K562 (cell line): Measurements from ENCODE around the gene STIM1. TPM values are rescaled to one million over a fixed set of nuclear protein-coding genes. Genes with fewer than 3 reads are reported as not detected.

Experiments
- AFF4 ChIP-seq: sonication (generic); formaldehyde crosslinking; IDR thresholded peaks from 2 replicates; pipeline ENCODE4 v1.8.0; 2023; ENCODE audit warnings: mild to moderate bottlenecking, missing genetic modification reagents
- ARNT ChIP-seq, 2 experiments: fragments of 450-650 bp; IDR thresholded peaks; 2 replicates each; pipeline ENCODE4 v1.6.1; 2016; ENCODE audit warnings: mild to moderate bottlenecking in 1 of 2
- CCNT2 ChIP-seq: IDR thresholded peaks from 2 replicates; pipeline ENCODE4 v1.6.1; 2011; ENCODE audit warnings: borderline replicate concordance, low read depth, mild to moderate bottlenecking, moderate library complexity, mixed read lengths, low read length; ENCODE audit not compliant: insufficient read length; ENCODE audit errors: extremely low read depth
- DACH1 ChIP-seq: fragments of 450-650 bp; IDR thresholded peaks from 2 replicates; pipeline ENCODE4 v1.6.1; 2018; ENCODE audit not compliant: partially characterized antibody
- E2F3 ChIP-seq: fragments of 250-450 bp; sonication (Bioruptor Pico); IDR thresholded peaks from 2 replicates; pipeline ENCODE4 v1.4.0; 2020; ENCODE audit warnings: mild to moderate bottlenecking
- FOXJ2 ChIP-seq: fragments of 200-800 bp; sonication (Bioruptor generic); IDR thresholded peaks from 2 replicates; pipeline ENCODE4 v1.6.1; 2016; ENCODE audit warnings: missing genetic modification characterization, missing compliant biosample characterization
- KHSRP ChIP-seq: fragments of 450-650 bp; IDR thresholded peaks from 2 replicates; pipeline ENCODE4 v1.6.1; 2017
- KLF16 ChIP-seq: IDR thresholded peaks from 2 replicates; pipeline ENCODE4 v1.6.1; 2016; ENCODE audit warnings: antibody characterized with exemption
- NBN ChIP-seq: fragments of 450-650 bp; IDR thresholded peaks from 2 replicates; pipeline ENCODE4 v1.6.1; 2016; ENCODE audit warnings: low read depth, mild to moderate bottlenecking
- PCBP1 ChIP-seq: fragments of 200-400 bp; formaldehyde crosslinking; IDR thresholded peaks from 2 replicates; pipeline ENCODE4 v1.6.1; 2018; ENCODE audit warnings: mild to moderate bottlenecking, low read depth, low read length; ENCODE audit not compliant: poor library complexity, severe bottlenecking
- RCOR1 ChIP-seq, 2 experiments: IDR thresholded peaks; 2 replicates each; pipeline ENCODE4 v1.6.1; 2012; ENCODE audit warnings: low read depth in 2 of 2, low read length in 2 of 2, borderline replicate concordance in 1 of 2, improper control_type of control experiment in 1 of 2
- RFX5 ChIP-seq: IDR thresholded peaks from 2 replicates; pipeline ENCODE4 v1.6.1; 2011; ENCODE audit warnings: low read depth, mild to moderate bottlenecking, improper control_type of control experiment, low read length
- TAF9B ChIP-seq: fragments of 450-650 bp; IDR thresholded peaks from 2 replicates; pipeline ENCODE4 v1.6.1; 2018; ENCODE audit warnings: mild to moderate bottlenecking; ENCODE audit not compliant: partially characterized antibody
- TCFL5 ChIP-seq: fragments of 250-450 bp; sonication (Bioruptor Pico); conservative IDR thresholded peaks from 2 replicates; pipeline ENCODE4 v1.6.1; 2021; ENCODE audit warnings: mild to moderate bottlenecking, moderate library complexity, matching md5 sums
- ZBTB11 ChIP-seq, 3 experiments: fragments of 200-800 bp in 1 of 3; fragments of 250-450 bp in 1 of 3; fragments of 450-650 bp in 1 of 3; sonication (Bioruptor Pico) in 1 of 3; sonication (Bioruptor generic) in 1 of 3; formaldehyde crosslinking in 1 of 3; IDR thresholded peaks; 2 replicates each; pipeline versions ENCODE4 v1.6.1 to v1.8.0; 2016 to 2022; ENCODE audit warnings: mild to moderate bottlenecking in 2 of 3, missing genetic modification characterization in 2 of 3, missing compliant biosample characterization in 1 of 3, moderate library complexity in 1 of 3
- ZBTB26 ChIP-seq: fragments of 450-650 bp; formaldehyde crosslinking; IDR thresholded peaks from 2 replicates; pipeline ENCODE4 v1.4.0; 2022; ENCODE audit warnings: missing genetic modification characterization
- ZNF12 ChIP-seq: sonication (generic); formaldehyde crosslinking; IDR thresholded peaks from 2 replicates; pipeline ENCODE4 v1.4.0; 2020; ENCODE audit warnings: mild to moderate bottlenecking, missing genetic modification reagents
- polyA plus RNA-seq, 8 experiments: library from polyadenylated mRNA; depleted of rRNA in 4 of 8; stranded (reverse) in 5 of 8; unstranded in 3 of 8; fragments of >200 nt; fragmentation: Nextera tagmentation in 2 of 8; fragmentation: Illumina TruSeq in 1 of 8; extraction: Ambion mirVana in 2 of 8; extraction: Trizol in 1 of 8; gene quantifications; 2 replicates each; pipeline versions ENCODE4 v1.2.1 to v1.2.3, GENCODE V29; 2011 to 2014; ENCODE audit warnings: inconsistent platforms in 1 of 8, missing spikeins in 1 of 8
- total RNA-seq, 7 experiments: library from RNA; depleted of rRNA in 6 of 7; stranded (reverse); fragments of >200 nt in 6 of 7; fragmentation: Illumina TruSeq in 2 of 7; extraction: Trizol in 2 of 7; gene quantifications; 2 replicates each; pipeline versions ENCODE4 v1.2.1 to v1.2.3, GENCODE V29; 2011 to 2021; ENCODE audit warnings: low replicate concordance in 1 of 7
- TF ChIP-seq, protein P1 (sequence below): fragments of 450-650 bp; IDR thresholded peaks from 2 replicates; pipeline ENCODE4 v1.6.1; 2016
- TF ChIP-seq, protein P2 (sequence below): sonication (generic); formaldehyde crosslinking; IDR thresholded peaks from 2 replicates; pipeline ENCODE4 v1.8.0; 2022; ENCODE audit warnings: mild to moderate bottlenecking, missing genetic modification reagents

STIM1 gene
- total and polyA plus RNA-seq, 9 of the 15 experiments (the other 6 are each of a cell fraction or from before 2014, with no cell fraction given) = 7.7 to 50.5 (median 22.5) TPM

- TF ChIP-seq NBN (no peak), ZBTB26 (CRISPR knock-in tag) (no peak), ARNT (IDR thresholded peaks at IDR 0.05) (0 out of 4 replicates have a peak, but pooled peaks of 1 of the 2 experiments have one; percentile 30), AFF4 (CRISPR knock-in tag) (no peak), RCOR1 (IDR thresholded peaks at IDR 0.05; ENCODE audit: borderline replicate concordance in 1 of 2, low read depth in 2 of 2, low read length in 2 of 2) (no peak), KHSRP (0 out of 2 replicates have a peak, but pooled peaks have one; percentile 25), TAF9B (no peak), E2F3 (CRISPR knock-in tag) (no peak), DACH1 (no peak), ZBTB11 (CRISPR knock-in tag; IDR thresholded peaks at IDR 0.05) (no peak), ZNF12 (CRISPR knock-in tag) (no peak), RFX5 (peak; percentile 94), CCNT2 (no peak), PCBP1 (no peak), TCFL5 (CRISPR knock-in tag) (no peak), FOXJ2 (no peak), KLF16 (no peak)
- TF ChIP-seq, protein P1, sequence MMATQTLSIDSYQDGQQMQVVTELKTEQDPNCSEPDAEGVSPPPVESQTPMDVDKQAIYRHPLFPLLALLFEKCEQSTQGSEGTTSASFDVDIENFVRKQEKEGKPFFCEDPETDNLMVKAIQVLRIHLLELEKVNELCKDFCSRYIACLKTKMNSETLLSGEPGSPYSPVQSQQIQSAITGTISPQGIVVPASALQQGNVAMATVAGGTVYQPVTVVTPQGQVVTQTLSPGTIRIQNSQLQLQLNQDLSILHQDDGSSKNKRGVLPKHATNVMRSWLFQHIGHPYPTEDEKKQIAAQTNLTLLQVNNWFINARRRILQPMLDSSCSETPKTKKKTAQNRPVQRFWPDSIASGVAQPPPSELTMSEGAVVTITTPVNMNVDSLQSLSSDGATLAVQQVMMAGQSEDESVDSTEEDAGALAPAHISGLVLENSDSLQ = peak; percentile 41; the same call in 1 of the 2 replicates
- TF ChIP-seq, protein P2, sequence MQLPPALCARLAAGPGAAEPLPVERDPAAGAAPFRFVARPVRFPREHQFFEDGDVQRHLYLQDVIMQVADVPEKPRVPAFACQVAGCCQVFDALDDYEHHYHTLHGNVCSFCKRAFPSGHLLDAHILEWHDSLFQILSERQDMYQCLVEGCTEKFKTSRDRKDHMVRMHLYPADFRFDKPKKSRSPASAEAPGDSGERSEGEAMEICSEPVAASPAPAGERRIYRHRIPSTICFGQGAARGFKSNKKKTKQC (CRISPR knock-in tag) = no peak
These were observed 59.3 kb downstream of the STIM1 start (continued) for GRCh38 chr11:3914805-3915204.
